ENCODE results near the gene CDKAL1. TPM values are rescaled to one million over a fixed set of nuclear protein-coding genes. Genes with fewer than 3 reads are reported as not detected.

Gene CDKAL1
- total and polyA plus RNA-seq, 10 of the 15 experiments (the other 5 are each of a cell fraction or from before 2014, with no cell fraction given) = 10.7 to 26.9 (median 17.3) TPM

DNA sequence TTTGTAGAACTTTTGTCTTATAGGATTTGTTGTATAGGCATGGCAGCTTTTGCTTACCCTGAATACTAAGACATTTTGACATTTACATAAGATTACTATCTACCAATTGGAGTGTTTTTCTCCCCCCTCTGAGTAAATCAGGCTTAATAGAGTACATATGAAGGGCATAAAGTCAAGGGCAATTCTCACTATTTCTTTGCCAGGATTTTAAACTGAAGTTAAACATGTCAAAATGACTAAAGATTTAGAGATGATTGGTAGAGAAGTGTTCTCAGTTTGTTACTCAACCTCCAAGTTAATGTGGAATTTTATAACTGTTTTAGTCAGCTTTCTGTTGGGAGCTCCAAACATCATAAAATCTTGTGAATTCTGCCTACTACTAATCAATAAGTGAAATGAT lies 157.8 kb downstream of the CDKAL1 start (continued):
- TF ChIP-seq, protein P1, sequence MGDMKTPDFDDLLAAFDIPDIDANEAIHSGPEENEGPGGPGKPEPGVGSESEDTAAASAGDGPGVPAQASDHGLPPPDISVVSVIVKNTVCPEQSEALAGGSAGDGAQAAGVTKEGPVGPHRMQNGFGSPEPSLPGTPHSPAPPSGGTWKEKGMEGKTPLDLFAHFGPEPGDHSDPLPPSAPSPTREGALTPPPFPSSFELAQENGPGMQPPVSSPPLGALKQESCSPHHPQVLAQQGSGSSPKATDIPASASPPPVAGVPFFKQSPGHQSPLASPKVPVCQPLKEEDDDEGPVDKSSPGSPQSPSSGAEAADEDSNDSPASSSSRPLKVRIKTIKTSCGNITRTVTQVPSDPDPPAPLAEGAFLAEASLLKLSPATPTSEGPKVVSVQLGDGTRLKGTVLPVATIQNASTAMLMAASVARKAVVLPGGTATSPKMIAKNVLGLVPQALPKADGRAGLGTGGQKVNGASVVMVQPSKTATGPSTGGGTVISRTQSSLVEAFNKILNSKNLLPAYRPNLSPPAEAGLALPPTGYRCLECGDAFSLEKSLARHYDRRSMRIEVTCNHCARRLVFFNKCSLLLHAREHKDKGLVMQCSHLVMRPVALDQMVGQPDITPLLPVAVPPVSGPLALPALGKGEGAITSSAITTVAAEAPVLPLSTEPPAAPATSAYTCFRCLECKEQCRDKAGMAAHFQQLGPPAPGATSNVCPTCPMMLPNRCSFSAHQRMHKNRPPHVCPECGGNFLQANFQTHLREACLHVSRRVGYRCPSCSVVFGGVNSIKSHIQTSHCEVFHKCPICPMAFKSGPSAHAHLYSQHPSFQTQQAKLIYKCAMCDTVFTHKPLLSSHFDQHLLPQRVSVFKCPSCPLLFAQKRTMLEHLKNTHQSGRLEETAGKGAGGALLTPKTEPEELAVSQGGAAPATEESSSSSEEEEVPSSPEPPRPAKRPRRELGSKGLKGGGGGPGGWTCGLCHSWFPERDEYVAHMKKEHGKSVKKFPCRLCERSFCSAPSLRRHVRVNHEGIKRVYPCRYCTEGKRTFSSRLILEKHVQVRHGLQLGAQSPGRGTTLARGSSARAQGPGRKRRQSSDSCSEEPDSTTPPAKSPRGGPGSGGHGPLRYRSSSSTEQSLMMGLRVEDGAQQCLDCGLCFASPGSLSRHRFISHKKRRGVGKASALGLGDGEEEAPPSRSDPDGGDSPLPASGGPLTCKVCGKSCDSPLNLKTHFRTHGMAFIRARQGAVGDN (IDR thresholded peaks at IDR 0.05) = no peak
- no peak for TF ChIP-seq CBX3 (IDR thresholded peaks at IDR 0.05; ENCODE audit: borderline replicate concordance, low read depth)
- no peak for TF ChIP-seq E4F1 (IDR thresholded peaks at IDR 0.05; ENCODE audit: borderline replicate concordance, partially characterized antibody)
- no peak for TF ChIP-seq CEBPB (IDR thresholded peaks at IDR 0.05; ENCODE audit: borderline replicate concordance in 1 of 2, low read depth in 2 of 2, low read length in 2 of 2)
- no peak for TF ChIP-seq BCL11A (IDR thresholded peaks at IDR 0.05; ENCODE audit: low read depth, low read length)
- no peak for TF ChIP-seq SUPT20H (IDR thresholded peaks at IDR 0.05; ENCODE audit: borderline replicate concordance, control insufficient read depth, low read depth, low read length)
- TF ChIP-seq USF2 (IDR thresholded peaks at IDR 0.05; ENCODE audit: borderline replicate concordance, low read depth, low read length) = no peak
- TF ChIP-seq ZNF207 (IDR thresholded peaks at IDR 0.05; ENCODE audit: borderline replicate concordance) = no peak
- no peak for TF ChIP-seq HCFC1 (IDR thresholded peaks at IDR 0.05; ENCODE audit: low read length)
- TF ChIP-seq, protein P2, sequence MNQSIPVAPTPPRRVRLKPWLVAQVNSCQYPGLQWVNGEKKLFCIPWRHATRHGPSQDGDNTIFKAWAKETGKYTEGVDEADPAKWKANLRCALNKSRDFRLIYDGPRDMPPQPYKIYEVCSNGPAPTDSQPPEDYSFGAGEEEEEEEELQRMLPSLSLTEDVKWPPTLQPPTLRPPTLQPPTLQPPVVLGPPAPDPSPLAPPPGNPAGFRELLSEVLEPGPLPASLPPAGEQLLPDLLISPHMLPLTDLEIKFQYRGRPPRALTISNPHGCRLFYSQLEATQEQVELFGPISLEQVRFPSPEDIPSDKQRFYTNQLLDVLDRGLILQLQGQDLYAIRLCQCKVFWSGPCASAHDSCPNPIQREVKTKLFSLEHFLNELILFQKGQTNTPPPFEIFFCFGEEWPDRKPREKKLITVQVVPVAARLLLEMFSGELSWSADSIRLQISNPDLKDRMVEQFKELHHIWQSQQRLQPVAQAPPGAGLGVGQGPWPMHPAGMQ (IDR thresholded peaks at IDR 0.05; ENCODE audit: borderline replicate concordance) = no peak
- no peak for TF ChIP-seq ATF3 (IDR thresholded peaks at IDR 0.05; ENCODE audit: borderline replicate concordance, extremely low read depth, low read depth, low read length)
